HG02943 (cell line): Measurements from ENCODE around the gene WDR36.

ENCODE experiments used
- ATAC-seq: cut with Tn5 transposase; IDR thresholded peaks from one replicate; pipeline ENCODE4 v1.9.1; 2021; ENCODE audit warnings: mild to moderate bottlenecking, low read depth, moderate library complexity; ENCODE audit not compliant: unreplicated experiment

The WDR36 gene

GRCh38 chr5:111173476-111173875, 81.3 kb downstream of the WDR36 start:
- ATAC-seq = no peak
